ENCODE measurements around the gene CDH7.

DNA sequence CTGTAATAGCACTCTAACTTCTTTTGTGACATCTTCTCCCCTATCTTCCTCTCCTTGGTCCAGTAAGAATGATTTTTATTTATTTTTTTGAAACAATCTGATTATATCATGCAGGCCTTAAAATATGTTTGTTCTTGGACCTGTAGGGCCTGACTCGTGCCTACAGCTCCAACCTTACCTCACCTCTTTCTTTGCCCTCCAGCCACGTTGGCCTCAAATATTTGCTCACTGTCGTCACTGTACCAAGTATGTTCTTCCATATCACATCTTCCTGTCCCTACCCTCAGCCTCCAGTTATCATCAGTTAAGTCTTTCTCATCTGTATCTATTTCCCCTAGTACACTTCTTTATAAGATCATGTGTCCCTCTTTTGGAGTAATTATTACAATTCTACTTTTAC is 125.5 kb downstream of the CDH7 start:
- TF ChIP-seq EZH2 (IDR thresholded peaks at IDR 0.05) (no peak), POLR2AphosphoS5 (IDR thresholded peaks at IDR 0.05; ENCODE audit: borderline replicate concordance, low read depth, low read length) (no peak), FOXP2 (optimal IDR thresholded peaks at IDR 0.05; ENCODE audit: control extremely low read depth, extremely low read length, insufficient read depth) (no peak)

Measured in SK-N-MC (cell line).